K562 (cell line): Measurements from ENCODE around the gene HEY2. TPM values are rescaled to one million over a fixed set of nuclear protein-coding genes. Genes with fewer than 3 reads are reported as not detected.

ENCODE experiments used
- ATAC-seq: fragments of 200-7000 bp; cut with Tn5 transposase; 3 replicates; pipeline ENCODE4 v1.9.1; 2020; ENCODE audit warnings: moderate library complexity
- BruUV-seq: library from RNA; stranded (reverse); fragments of 400-500 nt; replicated peaks from 2 replicates; lab custom pipeline; 2021; lab: Mats Ljungman, UMichigan
- CTCF ChIA-PET: fragments of 300-600 bp; formaldehyde crosslinking; extraction: SDS; loops from one replicate; lab custom pipeline; 2021; ENCODE audit warnings: low intra/inter-chr PET ratio; lab: Yijun Ruan, JAX
- POLR2A ChIA-PET: fragments of 300-600, 350-650 bp; sonication (Branson Sonifier 250); formaldehyde crosslinking; extraction: SDS; loops from one replicate; lab custom pipeline; 2021; ENCODE audit warnings: antibody characterized with exemption, inconsistent platforms; lab: Yijun Ruan, JAX
- DNase-seq, 4 experiments: peaks; one replicate each; pipeline versions ENCODE4 v3.0.0 to v3.0.0-alpha.2; 2011 to 2018; ENCODE audit warnings: low spot score in 3 of 4, mixed read lengths in 3 of 4; ENCODE audit errors: extremely low read depth in 1 of 4
- FAIRE-seq: peaks from 2 replicates; lab custom pipeline; 2011; peaks lifted over from hg19 to GRCh38; lab: Jason Lieb, UNC
- H2AFZ ChIP-seq: 2 replicates; pipeline ENCODE4 v1.6.0; 2011; ENCODE audit warnings: low read depth, low read length, control low read depth, inconsistent platforms
- H3K27ac ChIP-seq: fragments of 200-600 bp; 3 replicates; pipeline ENCODE4 v1.8.0; 2011; ENCODE audit warnings: low read depth, mild to moderate bottlenecking, control low read depth, inconsistent platforms, low read length, moderate library complexity, mixed read lengths; ENCODE audit errors: extremely low read depth
- H3K27me3 ChIP-seq, 2 experiments: fragments of 300-600 bp in 1 of 2; 2 replicates in 1 of 2; 3 replicates in 1 of 2; pipeline versions ENCODE4 v1.6.0 to v1.8.0; 2011; ENCODE audit warnings: inconsistent platforms in 2 of 2, low read length in 2 of 2, mild to moderate bottlenecking in 1 of 2, mixed read lengths in 1 of 2, moderate library complexity in 1 of 2; ENCODE audit not compliant: control insufficient read depth in 2 of 2, insufficient read depth in 2 of 2
- H3K36me3 ChIP-seq: fragments of 300-600 bp; 3 replicates; pipeline ENCODE4 v1.8.0; 2011; ENCODE audit warnings: mild to moderate bottlenecking, low read length, inconsistent platforms; ENCODE audit not compliant: control insufficient read depth, insufficient read depth
- H3K4me1 ChIP-seq, 2 experiments: fragments of 200-600 bp in 1 of 2; replicated peaks in 1 of 2; 2 replicates in 1 of 2; 3 replicates in 1 of 2; pipeline versions ENCODE4 v1.5.1 to v1.8.0; 2011; ENCODE audit warnings: inconsistent platforms in 2 of 2, low read length in 2 of 2, mild to moderate bottlenecking in 1 of 2, mixed read lengths in 1 of 2, moderate library complexity in 1 of 2; ENCODE audit not compliant: control insufficient read depth in 2 of 2, insufficient read depth in 2 of 2
- H3K4me2 ChIP-seq: 2 replicates; pipeline ENCODE4 v1.6.1; 2011; ENCODE audit warnings: low read length, control low read depth, inconsistent platforms, mixed read lengths; ENCODE audit not compliant: insufficient read depth
- H3K4me3 ChIP-seq: fragments of 200-600 bp; sonication (generic), shearing (Covaris generic); 2 replicates; pipeline ENCODE4 v1.5.1; 2016; ENCODE audit warnings: control low read depth, inconsistent platforms
- H3K79me2 ChIP-seq: fragments of 200-600 bp; 3 replicates; pipeline ENCODE4 v1.8.0; 2011; ENCODE audit warnings: low read length, inconsistent platforms; ENCODE audit not compliant: control insufficient read depth, insufficient read depth
- H3K9ac ChIP-seq, 2 experiments: 2 replicates each; pipeline versions ENCODE4 v1.6.0 to v1.6.1; 2011; ENCODE audit warnings: low read depth in 2 of 2, low read length in 2 of 2, control low read depth in 1 of 2, inconsistent platforms in 1 of 2, mild to moderate bottlenecking in 1 of 2, mixed read lengths in 1 of 2; ENCODE audit not compliant: insufficient read depth in 1 of 2
- H3K9me1 ChIP-seq: one replicate; pipeline ENCODE4 v1.6.0; 2011; ENCODE audit warnings: inconsistent platforms, mild to moderate bottlenecking, low read length, moderate library complexity; ENCODE audit not compliant: control insufficient read depth, insufficient read depth
- H3K9me3 ChIP-seq: replicated peaks from 2 replicates; pipeline ENCODE4 v1.5.1; 2011; ENCODE audit warnings: low read depth, low read length, inconsistent platforms; ENCODE audit not compliant: control insufficient read depth, insufficient read depth
- H4K20me1 ChIP-seq: replicated peaks from 2 replicates; pipeline ENCODE4 v1.6.1; 2011; ENCODE audit warnings: low read length, inconsistent platforms, mixed read lengths; ENCODE audit not compliant: control insufficient read depth, insufficient read depth
- ATF7 ChIP-seq: fragments of 450-650 bp; IDR thresholded peaks from 2 replicates; pipeline ENCODE4 v1.7.1; 2014; ENCODE audit warnings: mild to moderate bottlenecking, moderate library complexity
- CAMTA2 ChIP-seq: fragments of 250-450 bp; sonication (Bioruptor Pico); conservative IDR thresholded peaks from 2 replicates; pipeline ENCODE4 v1.5.1; 2022
- CBX8 ChIP-seq: fragments of 200-600 bp; sonication (generic); IDR thresholded peaks from 2 replicates; pipeline ENCODE4 v1.6.1; 2012; ENCODE audit warnings: borderline replicate concordance, mixed run types, low read depth, mild to moderate bottlenecking, moderate library complexity, mixed read lengths, low read length, control low read depth, inconsistent platforms; ENCODE audit not compliant: poor library complexity, severe bottlenecking; ENCODE audit errors: extremely low read depth
- DNMT1 ChIP-seq: fragments of 450-650 bp; IDR thresholded peaks from 2 replicates; pipeline ENCODE4 v1.6.1; 2016; ENCODE audit warnings: antibody characterized with exemption, mild to moderate bottlenecking
- FOS ChIP-seq: IDR thresholded peaks from 3 replicates; pipeline ENCODE4 v1.6.1; 2011; ENCODE audit not compliant: insufficient read length; ENCODE audit errors: extremely low read depth
- FUS ChIP-seq: fragments of 200-400 bp; formaldehyde crosslinking; optimal IDR thresholded peaks from 2 replicates; pipeline ENCODE3; 2017; ENCODE audit warnings: low read depth, low read length
- STAG1 ChIP-seq: sonication (generic); formaldehyde crosslinking; IDR thresholded peaks from 2 replicates; pipeline ENCODE4 v1.5.0; 2020; ENCODE audit warnings: missing genetic modification reagents, borderline replicate concordance
- VEZF1 ChIP-seq: fragments of 200-800 bp; sonication (Bioruptor generic); IDR thresholded peaks from 2 replicates; pipeline ENCODE4 v1.6.1; 2017; ENCODE audit warnings: missing genetic modification characterization, missing compliant biosample characterization
- ZNF146 ChIP-seq: IDR thresholded peaks from one replicate; pipeline ENCODE4 v1.6.1; 2018; ENCODE audit warnings: missing compliant biosample characterization; ENCODE audit not compliant: unreplicated experiment
- ZNF324 ChIP-seq: fragments of 250-450 bp; sonication (Bioruptor Pico); IDR thresholded peaks from 2 replicates; pipeline ENCODE4 v1.4.0; 2020; ENCODE audit warnings: mild to moderate bottlenecking
- WGBS: fragments of 100-300 bp; shearing (Covaris generic); methylation state at CpG from one replicate; pipeline ENCODE4 v1.1.6; 2016; ENCODE audit warnings: low coverage, mixed read lengths; ENCODE audit not compliant: insufficient coverage; ENCODE audit errors: missing lambda C conversion rate; 5-methylcytosine and 5-hydroxymethylcytosine counted together
- in situ Hi-C: fragments of 300-500 bp; cut with MboI; formaldehyde crosslinking; loops from 4 replicates; pipeline ENCODE4 v1.15.0; 2018; ENCODE audit warnings: inconsistent platforms, mixed read lengths
- intact Hi-C: fragments of 100-400 bp; cut with micrococcal nuclease; formaldehyde crosslinking; loops from 2 replicates; pipeline ENCODE4 v1.14.2; 2022
- polyA plus RNA-seq, 8 experiments: library from polyadenylated mRNA; depleted of rRNA in 4 of 8; stranded (reverse) in 5 of 8; unstranded in 3 of 8; fragments of >200 nt; fragmentation: Nextera tagmentation in 2 of 8; fragmentation: Illumina TruSeq in 1 of 8; extraction: Ambion mirVana in 2 of 8; extraction: Trizol in 1 of 8; gene quantifications; 2 replicates each; pipeline versions ENCODE4 v1.2.1 to v1.2.3, GENCODE V29; 2011 to 2014; ENCODE audit warnings: inconsistent platforms in 1 of 8, missing spikeins in 1 of 8
- total RNA-seq, 7 experiments: library from RNA; depleted of rRNA in 6 of 7; stranded (reverse); fragments of >200 nt in 6 of 7; fragmentation: Illumina TruSeq in 2 of 7; extraction: Trizol in 2 of 7; gene quantifications; 2 replicates each; pipeline versions ENCODE4 v1.2.1 to v1.2.3, GENCODE V29; 2011 to 2021; ENCODE audit warnings: low replicate concordance in 1 of 7
- TF ChIP-seq, protein P1 (sequence below), 2 experiments: fragments of 450-650 bp; formaldehyde crosslinking in 1 of 2; IDR thresholded peaks; 2 replicates each; pipeline versions ENCODE4 v1.4.0 to v1.6.1; 2014 to 2020; ENCODE audit warnings: mild to moderate bottlenecking in 2 of 2, borderline replicate concordance in 1 of 2, low read depth in 1 of 2

The HEY2 gene
- total and polyA plus RNA-seq, 9 of the 15 experiments (the other 6 are each of a cell fraction or from before 2014, with no cell fraction given) = 0.03 to 0.07 (median 0.06) TPM; not detected in 5

DNA sequence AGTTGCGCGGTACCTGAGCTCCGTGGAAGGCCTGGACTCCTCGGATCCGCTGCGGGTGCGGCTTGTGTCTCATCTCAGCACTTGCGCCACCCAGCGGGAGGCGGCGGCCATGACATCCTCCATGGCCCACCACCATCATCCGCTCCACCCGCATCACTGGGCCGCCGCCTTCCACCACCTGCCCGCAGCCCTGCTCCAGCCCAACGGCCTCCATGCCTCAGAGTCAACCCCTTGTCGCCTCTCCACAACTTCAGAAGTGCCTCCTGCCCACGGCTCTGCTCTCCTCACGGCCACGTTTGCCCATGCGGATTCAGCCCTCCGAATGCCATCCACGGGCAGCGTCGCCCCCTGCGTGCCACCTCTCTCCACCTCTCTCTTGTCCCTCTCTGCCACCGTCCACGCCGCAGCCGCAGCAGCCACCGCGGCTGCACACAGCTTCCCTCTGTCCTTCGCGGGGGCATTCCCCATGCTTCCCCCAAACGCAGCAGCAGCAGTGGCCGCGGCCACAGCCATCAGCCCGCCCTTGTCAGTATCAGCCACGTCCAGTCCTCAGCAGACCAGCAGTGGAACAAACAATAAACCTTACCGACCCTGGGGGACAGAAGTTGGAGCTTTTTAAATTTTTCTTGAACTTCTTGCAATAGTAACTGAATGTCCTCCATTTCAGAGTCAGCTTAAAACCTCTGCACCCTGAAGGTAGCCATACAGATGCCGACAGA, 9.9 kb downstream of the HEY2 start:
- Histone ChIP-seq H3K4me1 (peaks cover 3 to 8% of the 10 kb centered on the region in 2 experiments; a peak in 3 of 5 replicates), H3K36me3 (no peaks in the 10 kb centered on the region), H2AFZ (peak overlapping the region; percentile 76), H4K20me1 (no peaks in the 10 kb centered on the region), H3K27ac (no peak overlapping the region), H3K4me2 (peak overlapping the region; percentile 72), H3K9ac (peak overlapping the region in 1 of 2 experiments; percentile 66; a peak in 2 of 4 replicates), H3K9me3 (no peaks in the 10 kb centered on the region), H3K79me2 (no peaks in the 10 kb centered on the region), H3K4me3 (no peak overlapping the region; the same call in 1 of the 2 replicates), H3K9me1 (peaks cover 3% of the 10 kb centered on the region), H3K27me3 (peaks cover 7 to 14% of the 10 kb centered on the region in 2 experiments)
- in situ Hi-C loops = loop anchor here (5.0 to 25.0 kb wide), 3 partner anchors 447 to 885 kb away; partner anchors contain the start of gene TPD52L1
- intact Hi-C loops = loop anchor here (1.0 to 2.0 kb wide), 2 partner anchors 445 to 889 kb away; no protein-coding TSS in a partner anchor
- BruUV-seq = no TSS peak
- POLR2A ChIA-PET = interaction anchor here (0.6 to 1.1 kb wide), 7 partner anchors 8 to 911 kb away, joined by 3 to 5 read pairs (median 4); no protein-coding TSS in a partner anchor
- peak; percentile 85 for FAIRE-seq
- CTCF ChIA-PET = interaction anchor here (0.6 to 2.1 kb wide), 4 partner anchors 250 to 448 kb away, joined by 3 to 10 read pairs (median 6); no protein-coding TSS in a partner anchor
- WGBS = 13% methylated on average over 42 of the region's 42 CpGs
- peak; percentile 77 to 84 (median 80) for DNase-seq
- peak; percentile 98 for ATAC-seq
- no peak for TF ChIP-seq DNMT1
- TF ChIP-seq ZNF146 (CRISPR knock-in tag) = no peak
- TF ChIP-seq STAG1 (CRISPR knock-in tag) = peak; percentile 66
- no peak for TF ChIP-seq ZNF324 (CRISPR knock-in tag)
- no peak for TF ChIP-seq CAMTA2 (CRISPR knock-in tag)
- TF ChIP-seq, protein P1, sequence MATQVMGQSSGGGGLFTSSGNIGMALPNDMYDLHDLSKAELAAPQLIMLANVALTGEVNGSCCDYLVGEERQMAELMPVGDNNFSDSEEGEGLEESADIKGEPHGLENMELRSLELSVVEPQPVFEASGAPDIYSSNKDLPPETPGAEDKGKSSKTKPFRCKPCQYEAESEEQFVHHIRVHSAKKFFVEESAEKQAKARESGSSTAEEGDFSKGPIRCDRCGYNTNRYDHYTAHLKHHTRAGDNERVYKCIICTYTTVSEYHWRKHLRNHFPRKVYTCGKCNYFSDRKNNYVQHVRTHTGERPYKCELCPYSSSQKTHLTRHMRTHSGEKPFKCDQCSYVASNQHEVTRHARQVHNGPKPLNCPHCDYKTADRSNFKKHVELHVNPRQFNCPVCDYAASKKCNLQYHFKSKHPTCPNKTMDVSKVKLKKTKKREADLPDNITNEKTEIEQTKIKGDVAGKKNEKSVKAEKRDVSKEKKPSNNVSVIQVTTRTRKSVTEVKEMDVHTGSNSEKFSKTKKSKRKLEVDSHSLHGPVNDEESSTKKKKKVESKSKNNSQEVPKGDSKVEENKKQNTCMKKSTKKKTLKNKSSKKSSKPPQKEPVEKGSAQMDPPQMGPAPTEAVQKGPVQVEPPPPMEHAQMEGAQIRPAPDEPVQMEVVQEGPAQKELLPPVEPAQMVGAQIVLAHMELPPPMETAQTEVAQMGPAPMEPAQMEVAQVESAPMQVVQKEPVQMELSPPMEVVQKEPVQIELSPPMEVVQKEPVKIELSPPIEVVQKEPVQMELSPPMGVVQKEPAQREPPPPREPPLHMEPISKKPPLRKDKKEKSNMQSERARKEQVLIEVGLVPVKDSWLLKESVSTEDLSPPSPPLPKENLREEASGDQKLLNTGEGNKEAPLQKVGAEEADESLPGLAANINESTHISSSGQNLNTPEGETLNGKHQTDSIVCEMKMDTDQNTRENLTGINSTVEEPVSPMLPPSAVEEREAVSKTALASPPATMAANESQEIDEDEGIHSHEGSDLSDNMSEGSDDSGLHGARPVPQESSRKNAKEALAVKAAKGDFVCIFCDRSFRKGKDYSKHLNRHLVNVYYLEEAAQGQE (IDR thresholded peaks at IDR 0.05; ENCODE audit: borderline replicate concordance) = peak; percentile 45; the same call in 1 of the 2 replicates
- TF ChIP-seq, protein P1 (CRISPR knock-in tag; IDR thresholded peaks at IDR 0.05; ENCODE audit: low read depth) = no peak
- 0 out of 2 replicates have a peak, but pooled peaks have one; percentile 17 for TF ChIP-seq ATF7
- no peak for TF ChIP-seq VEZF1
- TF ChIP-seq FOS = no peak
- TF ChIP-seq CBX8 = peak; percentile 3
- TF ChIP-seq FUS = no peak
